HUES6 (cell line): Measurements from ENCODE around the gene ACAD10.
A peak's percentile ranks its signal among the peaks of the same experiment; 100 is the strongest.
"Not testable (repeated sequence)": the region's sequence is repeated elsewhere in the genome, so short reads cannot be mapped to it uniquely, and the experiment has no call there.

ENCODE experiments used
- H3K27ac ChIP-seq: 2 replicates; pipeline ENCODE4 v1.7.0; 2013; ENCODE audit warnings: low read depth, mild to moderate bottlenecking, low read length, inconsistent platforms
- H3K27me3 ChIP-seq: 2 replicates; pipeline ENCODE4 v1.6.1; 2013; ENCODE audit warnings: low read length; ENCODE audit not compliant: control insufficient read depth, insufficient read depth
- H3K36me3 ChIP-seq: 2 replicates; pipeline ENCODE4 v1.6.1; 2013; ENCODE audit warnings: low read length; ENCODE audit not compliant: control insufficient read depth, insufficient read depth
- H3K4me1 ChIP-seq: 2 replicates; pipeline ENCODE4 v1.6.1; 2013; ENCODE audit warnings: low read length; ENCODE audit not compliant: control insufficient read depth, insufficient read depth
- H3K4me3 ChIP-seq: 2 replicates; pipeline ENCODE4 v1.5.1; 2013; ENCODE audit warnings: low read depth, low read length
- H3K9ac ChIP-seq: one replicate; pipeline ENCODE4 v1.6.1; 2013; ENCODE audit warnings: mild to moderate bottlenecking, low read length
- H3K9me3 ChIP-seq: 2 replicates; pipeline ENCODE4 v1.6.1; 2013; ENCODE audit warnings: low read depth, low read length; ENCODE audit not compliant: control insufficient read depth, insufficient read depth

ACAD10 gene

GRCh38 chr12:111687255-111687654, 1.4 kb downstream of the ACAD10 start:
- Histone ChIP-seq H3K9ac (no peak overlapping the region), H3K27ac (no peak overlapping the region), H3K27me3 (no peaks in the 10 kb centered on the region), H3K36me3 (peaks cover 11% of the 10 kb centered on the region), H3K9me3 (no peaks in the 10 kb centered on the region), H3K4me3 (peak overlapping the region; percentile 92; the same call in 1 of the 2 replicates), H3K4me1 (peaks cover 5% of the 10 kb centered on the region)

- no peaks in the 10 kb centered on the region for H3K27me3 ChIP-seq
- H3K9me3 ChIP-seq, result no peaks in the 10 kb centered on the region
Observed at GRCh38 chr12:111687952-111688351, 2.1 kb downstream of the ACAD10 start.

GRCh38 chr12:111691262-111691661, 5.4 kb downstream of the ACAD10 start:
- no peak overlapping the region for H3K4me3 ChIP-seq
- no peak overlapping the region for H3K27ac ChIP-seq
- no peak overlapping the region for H3K9ac ChIP-seq
- peaks cover 36% of the 10 kb centered on the region for H3K36me3 ChIP-seq
- peaks cover 5% of the 10 kb centered on the region for H3K4me1 ChIP-seq
- H3K27me3 ChIP-seq, result no peaks in the 10 kb centered on the region
- H3K9me3 ChIP-seq, result no peaks in the 10 kb centered on the region

More at GRCh38 chr12:111687952-111688351, 2.1 kb downstream of the ACAD10 start:
- no peak overlapping the region for H3K27ac ChIP-seq
- peaks cover 5% of the 10 kb centered on the region for H3K4me1 ChIP-seq
- peaks cover 10% of the 10 kb centered on the region for H3K36me3 ChIP-seq
- no peak overlapping the region for H3K4me3 ChIP-seq
- no peak overlapping the region for H3K9ac ChIP-seq

GRCh38 chr12:111692575-111693210, 6.8 kb downstream of the ACAD10 start:
- no peak overlapping the region for H3K4me3 ChIP-seq
- no peaks in the 10 kb centered on the region for H3K4me1 ChIP-seq
- H3K27ac ChIP-seq, result no peak overlapping the region
- no peaks in the 10 kb centered on the region for H3K9me3 ChIP-seq
- H3K27me3 ChIP-seq, result no peaks in the 10 kb centered on the region
- H3K9ac ChIP-seq, result no peak overlapping the region
- peaks cover 36% of the 10 kb centered on the region for H3K36me3 ChIP-seq

- H3K27me3 ChIP-seq, result no peaks in the 10 kb centered on the region
Observed at GRCh38 chr12:111693818-111694217, 8.0 kb downstream of the ACAD10 start.

GRCh38 chr12:111699962-111700361, 14.1 kb downstream of the ACAD10 start:
- Histone ChIP-seq H3K4me3 (no peak overlapping the region), H3K4me1 (no peaks in the 10 kb centered on the region), H3K27ac (no peak overlapping the region), H3K36me3 (peaks cover 49% of the 10 kb centered on the region), H3K27me3 (no peaks in the 10 kb centered on the region), H3K9me3 (no peaks in the 10 kb centered on the region), H3K9ac (no peak overlapping the region)

More at GRCh38 chr12:111693818-111694217, 8.0 kb downstream of the ACAD10 start:
- H3K9ac ChIP-seq, result no peak overlapping the region
- peaks cover 40% of the 10 kb centered on the region for H3K36me3 ChIP-seq
- H3K9me3 ChIP-seq, result no peaks in the 10 kb centered on the region
- no peak overlapping the region for H3K4me3 ChIP-seq
- H3K27ac ChIP-seq, result no peak overlapping the region
- H3K4me1 ChIP-seq, result no peaks in the 10 kb centered on the region

GRCh38 chr12:111705672-111706071, 19.8 kb downstream of the ACAD10 start:
- H3K27ac ChIP-seq, result no peak overlapping the region
- no peaks in the 10 kb centered on the region for H3K9me3 ChIP-seq
- no peaks in the 10 kb centered on the region for H3K27me3 ChIP-seq
- peaks cover 57% of the 10 kb centered on the region for H3K36me3 ChIP-seq
- H3K4me3 ChIP-seq, result no peak overlapping the region
- H3K9ac ChIP-seq, result no peak overlapping the region
- no peaks in the 10 kb centered on the region for H3K4me1 ChIP-seq

- Histone ChIP-seq H3K36me3 (peaks cover 58% of the 10 kb centered on the region), H3K27me3 (no peaks in the 10 kb centered on the region), H3K4me1 (no peaks in the 10 kb centered on the region), H3K9me3 (no peaks in the 10 kb centered on the region), H3K9ac (no peak overlapping the region), H3K27ac (no peak overlapping the region), H3K4me3 (no peak overlapping the region)
Observed at GRCh38 chr12:111706145-111706544, 20.3 kb downstream of the ACAD10 start.

- Histone ChIP-seq H3K9me3 (no peaks in the 10 kb centered on the region), H3K36me3 (peaks cover 61% of the 10 kb centered on the region), H3K4me1 (no peaks in the 10 kb centered on the region), H3K27me3 (no peaks in the 10 kb centered on the region), H3K9ac (no peak overlapping the region), H3K4me3 (no peak overlapping the region), H3K27ac (no peak overlapping the region)
Observed at GRCh38 chr12:111715279-111715678, 29.4 kb downstream of the ACAD10 start.

- not testable (repeated sequence) for H3K27ac ChIP-seq, H3K27me3 ChIP-seq, H3K4me3 ChIP-seq, H3K9me3 ChIP-seq, H3K4me1 ChIP-seq, H3K9ac ChIP-seq
- peaks cover 56% of the 10 kb centered on the region for H3K36me3 ChIP-seq
Observed at GRCh38 chr12:111719316-111719715, 33.5 kb downstream of the ACAD10 start.

GRCh38 chr12:111720457-111720856, 34.6 kb downstream of the ACAD10 start:
- H3K36me3 ChIP-seq, result peaks cover 56% of the 10 kb centered on the region
- H3K9ac ChIP-seq, result no peak overlapping the region
- no peaks in the 10 kb centered on the region for H3K9me3 ChIP-seq
- no peak overlapping the region for H3K27ac ChIP-seq
- no peaks in the 10 kb centered on the region for H3K4me1 ChIP-seq
- H3K4me3 ChIP-seq, result no peak overlapping the region
- no peaks in the 10 kb centered on the region for H3K27me3 ChIP-seq
